ENCODE results near the gene ZC3H13.

DNA sequence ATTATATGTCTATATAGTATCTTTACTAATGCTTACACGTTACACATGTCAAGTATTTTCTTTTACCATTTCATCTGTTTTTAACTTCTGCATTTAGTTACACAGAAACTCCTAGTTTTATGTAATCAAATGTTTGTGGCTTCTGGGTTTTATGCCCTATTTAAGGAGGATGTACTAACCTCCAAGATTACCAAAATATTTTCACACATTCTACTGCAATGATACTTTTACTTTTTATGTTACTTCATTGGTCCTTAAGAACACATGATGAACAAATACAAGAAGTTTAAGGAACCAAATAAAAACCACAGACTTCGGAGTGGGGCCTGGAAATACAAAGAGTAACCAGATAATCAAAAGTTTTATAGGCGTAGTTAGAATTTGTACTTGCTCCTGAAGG is 37.2 kb downstream of the ZC3H13 start:
- TF ChIP-seq POLR2A (IDR thresholded peaks at IDR 0.05) (no peak), CTCF (IDR thresholded peaks at IDR 0.05) (no peak)

Measured in gastroesophageal sphincter (tissue), 3 donors.